ENCODE results near the gene COG5. TPM values are rescaled to one million over a fixed set of nuclear protein-coding genes. Genes with fewer than 3 reads are reported as not detected.

The COG5 gene
- total and polyA plus RNA-seq, 9 of the 15 experiments (the other 6 are each of a cell fraction or from before 2014, with no cell fraction given): 15.3 to 75.1 (median 56.4) TPM

DNA sequence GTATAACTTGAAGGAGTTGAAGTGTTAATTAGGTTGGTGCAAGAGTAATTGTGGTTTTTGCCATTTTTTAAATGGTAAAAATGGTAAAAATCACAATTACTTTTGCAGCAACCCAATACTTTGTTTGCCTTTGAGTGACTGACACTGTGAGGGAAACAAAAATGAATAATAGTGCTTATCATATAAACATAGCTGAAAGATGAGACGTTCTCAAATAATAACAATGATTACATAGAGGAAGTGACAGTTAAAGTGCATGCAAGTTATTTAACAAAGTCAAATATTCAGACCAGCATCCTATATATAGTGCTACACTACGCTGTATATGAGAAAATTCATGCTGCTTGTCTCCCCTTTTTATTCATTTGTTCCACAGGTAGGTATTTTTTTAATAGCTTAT is 399.6 kb downstream of the COG5 start:
- Histone ChIP-seq H3K4me3 (no peak overlapping the region), H3K27me3 (ENCODE audit: control insufficient read depth in 2 of 2, insufficient read depth in 2 of 2, low read length in 2 of 2) (no peaks in the 10 kb centered on the region), H3K9ac (ENCODE audit: insufficient read depth in 1 of 2, low read depth in 2 of 2, low read length in 2 of 2) (no peak overlapping the region), H3K9me1 (ENCODE audit: control insufficient read depth, insufficient read depth, low read length) (no peaks in the 10 kb centered on the region), H2AFZ (ENCODE audit: low read depth, low read length) (no peak overlapping the region), H3K4me1 (replicated peaks in 1 of 2; ENCODE audit: control insufficient read depth in 2 of 2, insufficient read depth in 2 of 2, low read length in 2 of 2) (peaks cover 5 to 16% of the 10 kb centered on the region in 2 experiments), H4K20me1 (replicated peaks; ENCODE audit: control insufficient read depth, insufficient read depth, low read length) (no peaks in the 10 kb centered on the region), H3K9me3 (replicated peaks; ENCODE audit: control insufficient read depth, insufficient read depth, low read depth, low read length) (no peaks in the 10 kb centered on the region), H3K79me2 (ENCODE audit: control insufficient read depth, insufficient read depth, low read length) (no peaks in the 10 kb centered on the region), H3K4me2 (ENCODE audit: insufficient read depth, low read length) (no peak overlapping the region), H3K27ac (ENCODE audit: extremely low read depth, low read depth, low read length) (no peak overlapping the region), H3K36me3 (ENCODE audit: control insufficient read depth, insufficient read depth, low read length) (peaks cover 28% of the 10 kb centered on the region)
- in situ Hi-C loops (cut with MboI): no loop called here
- no TSS peak for BruUV-seq (replicated peaks)
- DNase-seq (ENCODE audit: extremely low read depth in 1 of 4, low spot score in 3 of 4): no peak
- POLR2A ChIA-PET: interaction anchor here (0.7 to 1.5 kb wide), 2 partner anchors 12 to 1308 kb away, joined by 3 read pairs; no protein-coding TSS in a partner anchor
- intact Hi-C loops (cut with micrococcal nuclease): no loop called here
- TF ChIP-seq PCBP2 (IDR thresholded peaks at IDR 0.05; ENCODE audit: low read depth, low read length, poor library complexity, severe bottlenecking) (no peak), PTBP1 (IDR thresholded peaks at IDR 0.05; ENCODE audit: low read depth, low read length) (no peak), NR4A1 (CRISPR knock-in tag; IDR thresholded peaks at IDR 0.05) (no peak), NR4A1 (tag; IDR thresholded peaks at IDR 0.05) (no peak), GATA2 (CRISPR knock-in tag; IDR thresholded peaks at IDR 0.05) (peak; percentile 21; the same call in 1 of the 2 replicates), ZNF79 (CRISPR knock-in tag; IDR thresholded peaks at IDR 0.05; ENCODE audit: low read depth) (no peak), HIVEP1 (CRISPR knock-in tag; IDR thresholded peaks at IDR 0.05) (no peak), ZNF707 (CRISPR knock-in tag; conservative IDR thresholded peaks at IDR 0.05) (no peak), MEIS2 (IDR thresholded peaks at IDR 0.05; ENCODE audit: partially characterized antibody) (peak; percentile 69), PCBP1 (IDR thresholded peaks at IDR 0.05; ENCODE audit: low read depth, low read length, poor library complexity, severe bottlenecking) (no peak)
- TF ChIP-seq, protein P1, sequence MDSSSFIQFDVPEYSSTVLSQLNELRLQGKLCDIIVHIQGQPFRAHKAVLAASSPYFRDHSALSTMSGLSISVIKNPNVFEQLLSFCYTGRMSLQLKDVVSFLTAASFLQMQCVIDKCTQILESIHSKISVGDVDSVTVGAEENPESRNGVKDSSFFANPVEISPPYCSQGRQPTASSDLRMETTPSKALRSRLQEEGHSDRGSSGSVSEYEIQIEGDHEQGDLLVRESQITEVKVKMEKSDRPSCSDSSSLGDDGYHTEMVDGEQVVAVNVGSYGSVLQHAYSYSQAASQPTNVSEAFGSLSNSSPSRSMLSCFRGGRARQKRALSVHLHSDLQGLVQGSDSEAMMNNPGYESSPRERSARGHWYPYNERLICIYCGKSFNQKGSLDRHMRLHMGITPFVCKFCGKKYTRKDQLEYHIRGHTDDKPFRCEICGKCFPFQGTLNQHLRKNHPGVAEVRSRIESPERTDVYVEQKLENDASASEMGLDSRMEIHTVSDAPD (CRISPR knock-in tag; IDR thresholded peaks at IDR 0.05): no peak
- TF ChIP-seq, protein P2, sequence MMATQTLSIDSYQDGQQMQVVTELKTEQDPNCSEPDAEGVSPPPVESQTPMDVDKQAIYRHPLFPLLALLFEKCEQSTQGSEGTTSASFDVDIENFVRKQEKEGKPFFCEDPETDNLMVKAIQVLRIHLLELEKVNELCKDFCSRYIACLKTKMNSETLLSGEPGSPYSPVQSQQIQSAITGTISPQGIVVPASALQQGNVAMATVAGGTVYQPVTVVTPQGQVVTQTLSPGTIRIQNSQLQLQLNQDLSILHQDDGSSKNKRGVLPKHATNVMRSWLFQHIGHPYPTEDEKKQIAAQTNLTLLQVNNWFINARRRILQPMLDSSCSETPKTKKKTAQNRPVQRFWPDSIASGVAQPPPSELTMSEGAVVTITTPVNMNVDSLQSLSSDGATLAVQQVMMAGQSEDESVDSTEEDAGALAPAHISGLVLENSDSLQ (IDR thresholded peaks at IDR 0.05): peak; percentile 75
- TF ChIP-seq, protein P3, sequence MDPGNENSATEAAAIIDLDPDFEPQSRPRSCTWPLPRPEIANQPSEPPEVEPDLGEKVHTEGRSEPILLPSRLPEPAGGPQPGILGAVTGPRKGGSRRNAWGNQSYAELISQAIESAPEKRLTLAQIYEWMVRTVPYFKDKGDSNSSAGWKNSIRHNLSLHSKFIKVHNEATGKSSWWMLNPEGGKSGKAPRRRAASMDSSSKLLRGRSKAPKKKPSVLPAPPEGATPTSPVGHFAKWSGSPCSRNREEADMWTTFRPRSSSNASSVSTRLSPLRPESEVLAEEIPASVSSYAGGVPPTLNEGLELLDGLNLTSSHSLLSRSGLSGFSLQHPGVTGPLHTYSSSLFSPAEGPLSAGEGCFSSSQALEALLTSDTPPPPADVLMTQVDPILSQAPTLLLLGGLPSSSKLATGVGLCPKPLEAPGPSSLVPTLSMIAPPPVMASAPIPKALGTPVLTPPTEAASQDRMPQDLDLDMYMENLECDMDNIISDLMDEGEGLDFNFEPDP (CRISPR knock-in tag; IDR thresholded peaks at IDR 0.05): no peak
- TF ChIP-seq, protein P4, sequence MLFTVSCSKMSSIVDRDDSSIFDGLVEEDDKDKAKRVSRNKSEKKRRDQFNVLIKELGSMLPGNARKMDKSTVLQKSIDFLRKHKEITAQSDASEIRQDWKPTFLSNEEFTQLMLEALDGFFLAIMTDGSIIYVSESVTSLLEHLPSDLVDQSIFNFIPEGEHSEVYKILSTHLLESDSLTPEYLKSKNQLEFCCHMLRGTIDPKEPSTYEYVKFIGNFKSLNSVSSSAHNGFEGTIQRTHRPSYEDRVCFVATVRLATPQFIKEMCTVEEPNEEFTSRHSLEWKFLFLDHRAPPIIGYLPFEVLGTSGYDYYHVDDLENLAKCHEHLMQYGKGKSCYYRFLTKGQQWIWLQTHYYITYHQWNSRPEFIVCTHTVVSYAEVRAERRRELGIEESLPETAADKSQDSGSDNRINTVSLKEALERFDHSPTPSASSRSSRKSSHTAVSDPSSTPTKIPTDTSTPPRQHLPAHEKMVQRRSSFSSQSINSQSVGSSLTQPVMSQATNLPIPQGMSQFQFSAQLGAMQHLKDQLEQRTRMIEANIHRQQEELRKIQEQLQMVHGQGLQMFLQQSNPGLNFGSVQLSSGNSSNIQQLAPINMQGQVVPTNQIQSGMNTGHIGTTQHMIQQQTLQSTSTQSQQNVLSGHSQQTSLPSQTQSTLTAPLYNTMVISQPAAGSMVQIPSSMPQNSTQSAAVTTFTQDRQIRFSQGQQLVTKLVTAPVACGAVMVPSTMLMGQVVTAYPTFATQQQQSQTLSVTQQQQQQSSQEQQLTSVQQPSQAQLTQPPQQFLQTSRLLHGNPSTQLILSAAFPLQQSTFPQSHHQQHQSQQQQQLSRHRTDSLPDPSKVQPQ (CRISPR knock-in tag; IDR thresholded peaks at IDR 0.05; ENCODE audit: borderline replicate concordance): no peak
- WGBS (ENCODE audit: insufficient coverage, low coverage, missing lambda C conversion rate): 43% methylated on average over 2 of the region's 2 CpGs
- ATAC-seq: no peak
- FAIRE-seq: no peak
- CTCF ChIA-PET (ENCODE audit: low intra/inter-chr PET ratio): no interaction called here
